Measurements from ENCODE around the gene TCF23.
"Not testable (repeated sequence)": the region's sequence is repeated elsewhere in the genome, so short reads cannot be mapped to it uniquely, and the experiment has no call there.

The TCF23 gene

DNA sequence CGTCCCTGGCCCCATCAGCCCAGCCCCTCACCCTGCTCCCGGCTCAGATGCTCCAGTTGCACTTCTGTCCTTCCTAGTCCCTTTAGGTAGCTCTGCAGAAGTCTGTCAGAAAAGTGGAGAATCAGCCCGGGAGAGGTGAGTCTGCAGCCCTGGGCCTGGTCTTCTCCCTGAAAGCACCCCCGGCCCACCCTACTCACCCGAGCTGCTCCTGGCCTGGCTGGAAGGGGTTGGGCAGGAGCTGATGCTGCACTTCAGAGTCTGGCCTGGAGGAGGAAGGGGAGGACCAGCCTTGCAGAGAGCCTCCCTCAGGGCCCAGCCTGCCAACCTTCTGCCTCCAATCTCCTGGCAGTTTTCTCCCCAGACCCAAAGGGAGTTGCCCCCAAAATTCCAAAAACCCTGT is 46.5 kb upstream of the TCF23 start:
- no peaks in the 10 kb centered on the region for H4K20me1 ChIP-seq (ENCODE audit: control insufficient read depth, insufficient read depth, low read depth, low read length)
- no peak overlapping the region for H3K4me2 ChIP-seq (ENCODE audit: low read length)
- no peaks in the 10 kb centered on the region for H3K36me3 ChIP-seq (ENCODE audit: control insufficient read depth, low read length)
- H3K4me1 ChIP-seq (ENCODE audit: control insufficient read depth, low read length) = no peaks in the 10 kb centered on the region
- H3K27me3 ChIP-seq (ENCODE audit: control insufficient read depth, low read length) = no peaks in the 10 kb centered on the region
- H3K79me2 ChIP-seq (ENCODE audit: control insufficient read depth, low read length) = no peaks in the 10 kb centered on the region
- H3F3A ChIP-seq (ENCODE audit: control insufficient read depth, insufficient read depth) = no peaks in the 10 kb centered on the region
- TF ChIP-seq EZH2phosphoT487 (IDR thresholded peaks at IDR 0.05; ENCODE audit: borderline replicate concordance, low read length) (no peak), CTCF (IDR thresholded peaks at IDR 0.05; ENCODE audit: low read depth, low read length, poor library complexity, severe bottlenecking) (no peak)
- no peaks in the 10 kb centered on the region for H3K9me3 ChIP-seq (ENCODE audit: control insufficient read depth, insufficient read depth, low read length)
- H3K9me2 ChIP-seq (replicated peaks; ENCODE audit: control insufficient read depth, low read length) = no peaks in the 10 kb centered on the region
- no peak overlapping the region for H3K4me3 ChIP-seq (ENCODE audit: low read length)
- H3K27ac ChIP-seq (ENCODE audit: low read depth, low read length) = no peak overlapping the region

DNA sequence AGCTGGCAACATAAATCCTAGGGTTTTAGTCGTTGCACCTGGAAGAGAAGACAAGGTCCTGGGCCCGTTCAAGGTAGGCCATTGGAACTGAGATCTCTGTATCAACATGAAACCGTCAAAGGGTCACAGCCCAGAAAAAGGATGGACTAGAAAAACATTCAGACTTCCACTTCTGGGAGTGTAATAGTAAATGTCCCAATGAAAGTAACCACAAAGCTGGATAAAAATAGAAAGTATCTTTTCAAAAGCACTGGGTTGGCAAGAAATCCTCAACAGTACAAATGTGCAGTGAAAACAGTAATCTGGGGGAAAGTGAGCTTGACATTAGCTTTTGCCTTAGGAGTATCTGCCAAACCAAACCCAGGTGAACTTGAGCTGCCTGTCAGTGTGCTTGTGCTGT is 42.8 kb upstream of the TCF23 start:
- Histone ChIP-seq H3K36me3 (ENCODE audit: control insufficient read depth, low read length) (no peaks in the 10 kb centered on the region), H3K79me2 (ENCODE audit: control insufficient read depth, low read length) (no peaks in the 10 kb centered on the region), H3K9me3 (ENCODE audit: control insufficient read depth, insufficient read depth, low read length) (no peaks in the 10 kb centered on the region), H4K20me1 (ENCODE audit: control insufficient read depth, insufficient read depth, low read depth, low read length) (no peaks in the 10 kb centered on the region), H3F3A (ENCODE audit: control insufficient read depth, insufficient read depth) (no peaks in the 10 kb centered on the region), H3K27ac (ENCODE audit: low read depth, low read length) (no peak overlapping the region), H3K9me2 (replicated peaks; ENCODE audit: control insufficient read depth, low read length) (no peaks in the 10 kb centered on the region), H3K4me3 (ENCODE audit: low read length) (no peak overlapping the region), H3K27me3 (ENCODE audit: control insufficient read depth, low read length) (no peaks in the 10 kb centered on the region), H3K4me1 (ENCODE audit: control insufficient read depth, low read length) (no peaks in the 10 kb centered on the region), H3K4me2 (ENCODE audit: low read length) (no peak overlapping the region)
- TF ChIP-seq EZH2phosphoT487 (IDR thresholded peaks at IDR 0.05; ENCODE audit: borderline replicate concordance, low read length) (no peak), CTCF (IDR thresholded peaks at IDR 0.05; ENCODE audit: low read depth, low read length, poor library complexity, severe bottlenecking) (no peak)

- Histone ChIP-seq H3K4me3 (ENCODE audit: low read length) (no peak overlapping the region), H3K27ac (ENCODE audit: low read depth, low read length) (no peak overlapping the region), H3K79me2 (ENCODE audit: control insufficient read depth, low read length) (no peaks in the 10 kb centered on the region), H3K4me1 (ENCODE audit: control insufficient read depth, low read length) (no peaks in the 10 kb centered on the region), H4K20me1 (ENCODE audit: control insufficient read depth, insufficient read depth, low read depth, low read length) (no peaks in the 10 kb centered on the region), H3K9me3 (ENCODE audit: control insufficient read depth, insufficient read depth, low read length) (no peaks in the 10 kb centered on the region), H3K4me2 (ENCODE audit: low read length) (no peak overlapping the region), H3K27me3 (ENCODE audit: control insufficient read depth, low read length) (no peaks in the 10 kb centered on the region), H3K36me3 (ENCODE audit: control insufficient read depth, low read length) (no peaks in the 10 kb centered on the region), H3K9me2 (replicated peaks; ENCODE audit: control insufficient read depth, low read length) (no peaks in the 10 kb centered on the region), H3F3A (ENCODE audit: control insufficient read depth, insufficient read depth) (no peaks in the 10 kb centered on the region)
- TF ChIP-seq CTCF (IDR thresholded peaks at IDR 0.05; ENCODE audit: low read depth, low read length, poor library complexity, severe bottlenecking) = no peak
- no peak for TF ChIP-seq EZH2phosphoT487 (IDR thresholded peaks at IDR 0.05; ENCODE audit: borderline replicate concordance, low read length)
Observed at GRCh38 chr2:27108221-27108620, 40.6 kb upstream of the TCF23 start.

DNA sequence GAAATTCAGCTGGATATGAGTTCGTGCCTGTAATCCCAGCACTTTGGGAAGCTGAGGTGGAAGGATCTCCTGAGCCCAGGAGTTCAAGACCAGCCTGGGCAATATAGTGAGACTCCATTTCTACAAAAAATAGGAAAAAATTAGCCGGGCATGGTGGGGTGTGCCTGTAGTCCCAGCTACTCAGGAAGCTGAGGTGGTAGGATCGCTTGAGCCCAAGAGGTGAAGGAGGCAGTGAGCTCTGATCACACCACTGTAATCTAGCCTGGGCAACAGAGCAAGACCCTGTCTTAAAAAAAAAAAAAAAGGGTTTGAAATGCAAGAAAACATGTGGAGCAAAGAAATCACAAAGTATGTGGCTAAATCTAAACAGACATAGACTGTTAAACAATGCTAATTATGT is 39.7 kb upstream of the TCF23 start:
- TF ChIP-seq CTCF (IDR thresholded peaks at IDR 0.05; ENCODE audit: low read depth, low read length, poor library complexity, severe bottlenecking) (no peak), EZH2phosphoT487 (IDR thresholded peaks at IDR 0.05; ENCODE audit: borderline replicate concordance, low read length) (no peak)
- Histone ChIP-seq H3K4me1 (ENCODE audit: control insufficient read depth, low read length) (no peaks in the 10 kb centered on the region), H3F3A (ENCODE audit: control insufficient read depth, insufficient read depth) (no peaks in the 10 kb centered on the region), H3K4me3 (ENCODE audit: low read length) (no peak overlapping the region), H3K27ac (ENCODE audit: low read depth, low read length) (no peak overlapping the region), H4K20me1 (ENCODE audit: control insufficient read depth, insufficient read depth, low read depth, low read length) (no peaks in the 10 kb centered on the region), H3K36me3 (ENCODE audit: control insufficient read depth, low read length) (no peaks in the 10 kb centered on the region), H3K4me2 (ENCODE audit: low read length) (no peak overlapping the region), H3K9me2 (replicated peaks; ENCODE audit: control insufficient read depth, low read length) (no peaks in the 10 kb centered on the region), H3K79me2 (ENCODE audit: control insufficient read depth, low read length) (no peaks in the 10 kb centered on the region), H3K9me3 (ENCODE audit: control insufficient read depth, insufficient read depth, low read length) (no peaks in the 10 kb centered on the region), H3K27me3 (ENCODE audit: control insufficient read depth, low read length) (no peaks in the 10 kb centered on the region)

DNA sequence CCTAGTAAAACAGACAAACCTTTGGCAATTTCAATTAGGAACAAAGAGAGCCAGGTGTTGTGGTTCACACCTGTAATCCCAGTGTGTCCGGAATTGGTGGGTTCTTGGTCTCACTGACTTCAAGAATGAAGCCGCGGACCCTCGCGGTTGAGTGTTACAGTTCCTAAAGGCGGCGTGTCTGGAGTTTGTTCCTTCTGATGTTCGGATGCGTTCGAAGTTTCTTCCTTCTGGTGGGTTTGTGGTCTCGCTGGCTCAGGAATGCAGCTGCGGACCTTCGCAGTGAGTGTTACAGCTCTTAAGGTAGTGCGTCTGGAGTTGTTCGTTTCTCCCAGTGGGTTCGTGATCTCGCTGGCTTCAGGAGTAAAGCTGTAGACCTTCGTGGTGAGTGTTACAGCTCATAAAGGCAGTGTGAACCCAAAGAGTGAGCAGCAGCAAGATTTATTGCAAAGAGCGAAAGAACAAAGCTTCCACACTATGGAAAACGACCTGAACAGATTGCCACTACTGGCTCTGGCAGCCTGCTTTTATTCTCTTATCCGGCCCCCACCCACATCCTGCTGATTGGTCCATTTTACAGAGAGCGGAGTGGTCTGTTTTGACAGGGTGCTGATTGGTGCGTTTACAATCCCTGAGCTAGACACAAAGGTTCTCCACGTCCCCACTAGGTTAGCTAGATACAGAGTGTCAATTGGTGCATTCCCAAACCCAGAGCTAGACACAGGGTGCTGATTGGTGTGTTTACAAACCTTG is 38.0 kb upstream of the TCF23 start:
- H3K36me3 ChIP-seq (ENCODE audit: control insufficient read depth, low read length); H4K20me1 ChIP-seq (ENCODE audit: control insufficient read depth, insufficient read depth, low read depth, low read length); H3F3A ChIP-seq (ENCODE audit: control insufficient read depth, insufficient read depth); H3K9me2 ChIP-seq (replicated peaks; ENCODE audit: control insufficient read depth, low read length); H3K79me2 ChIP-seq (ENCODE audit: control insufficient read depth, low read length); H3K9me3 ChIP-seq (ENCODE audit: control insufficient read depth, insufficient read depth, low read length); H3K4me1 ChIP-seq (ENCODE audit: control insufficient read depth, low read length); H3K4me2 ChIP-seq (ENCODE audit: low read length); H3K27me3 ChIP-seq (ENCODE audit: control insufficient read depth, low read length); H3K27ac ChIP-seq (ENCODE audit: low read depth, low read length); H3K4me3 ChIP-seq (ENCODE audit: low read length): not testable (repeated sequence)
